ENCODE measurements around the gene RAD50.

Gene RAD50

GRCh38 chr5:132629230-132629944 lies 72.6 kb downstream of the RAD50 start:
- TF ChIP-seq POLR2AphosphoS5 (IDR thresholded peaks at IDR 0.05; ENCODE audit: low read depth, low read length) (no peak), SIN3A (IDR thresholded peaks at IDR 0.05; ENCODE audit: borderline replicate concordance, insufficient read depth, low read length) (no peak), FOXP2 (optimal IDR thresholded peaks at IDR 0.05; ENCODE audit: borderline replicate concordance, extremely low read depth, extremely low read length, insufficient read depth) (no peak), TAF1 (IDR thresholded peaks at IDR 0.05; ENCODE audit: borderline replicate concordance, insufficient read depth, low read length) (no peak)
- TF ChIP-seq, protein P1, sequence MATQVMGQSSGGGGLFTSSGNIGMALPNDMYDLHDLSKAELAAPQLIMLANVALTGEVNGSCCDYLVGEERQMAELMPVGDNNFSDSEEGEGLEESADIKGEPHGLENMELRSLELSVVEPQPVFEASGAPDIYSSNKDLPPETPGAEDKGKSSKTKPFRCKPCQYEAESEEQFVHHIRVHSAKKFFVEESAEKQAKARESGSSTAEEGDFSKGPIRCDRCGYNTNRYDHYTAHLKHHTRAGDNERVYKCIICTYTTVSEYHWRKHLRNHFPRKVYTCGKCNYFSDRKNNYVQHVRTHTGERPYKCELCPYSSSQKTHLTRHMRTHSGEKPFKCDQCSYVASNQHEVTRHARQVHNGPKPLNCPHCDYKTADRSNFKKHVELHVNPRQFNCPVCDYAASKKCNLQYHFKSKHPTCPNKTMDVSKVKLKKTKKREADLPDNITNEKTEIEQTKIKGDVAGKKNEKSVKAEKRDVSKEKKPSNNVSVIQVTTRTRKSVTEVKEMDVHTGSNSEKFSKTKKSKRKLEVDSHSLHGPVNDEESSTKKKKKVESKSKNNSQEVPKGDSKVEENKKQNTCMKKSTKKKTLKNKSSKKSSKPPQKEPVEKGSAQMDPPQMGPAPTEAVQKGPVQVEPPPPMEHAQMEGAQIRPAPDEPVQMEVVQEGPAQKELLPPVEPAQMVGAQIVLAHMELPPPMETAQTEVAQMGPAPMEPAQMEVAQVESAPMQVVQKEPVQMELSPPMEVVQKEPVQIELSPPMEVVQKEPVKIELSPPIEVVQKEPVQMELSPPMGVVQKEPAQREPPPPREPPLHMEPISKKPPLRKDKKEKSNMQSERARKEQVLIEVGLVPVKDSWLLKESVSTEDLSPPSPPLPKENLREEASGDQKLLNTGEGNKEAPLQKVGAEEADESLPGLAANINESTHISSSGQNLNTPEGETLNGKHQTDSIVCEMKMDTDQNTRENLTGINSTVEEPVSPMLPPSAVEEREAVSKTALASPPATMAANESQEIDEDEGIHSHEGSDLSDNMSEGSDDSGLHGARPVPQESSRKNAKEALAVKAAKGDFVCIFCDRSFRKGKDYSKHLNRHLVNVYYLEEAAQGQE (IDR thresholded peaks at IDR 0.05; ENCODE audit: insufficient read depth in 1 of 2, low read depth in 2 of 2, low read length in 2 of 2), result no peak

- TF ChIP-seq, protein P1 (IDR thresholded peaks at IDR 0.05; ENCODE audit: insufficient read depth in 1 of 2, low read depth in 2 of 2, low read length in 2 of 2), result no peak
- no peak for TF ChIP-seq FOXP2 (optimal IDR thresholded peaks at IDR 0.05; ENCODE audit: borderline replicate concordance, extremely low read depth, extremely low read length, insufficient read depth)
- no peak for TF ChIP-seq SIN3A (IDR thresholded peaks at IDR 0.05; ENCODE audit: borderline replicate concordance, insufficient read depth, low read length)
- TF ChIP-seq POLR2AphosphoS5 (IDR thresholded peaks at IDR 0.05; ENCODE audit: low read depth, low read length), result no peak
- TF ChIP-seq TAF1 (IDR thresholded peaks at IDR 0.05; ENCODE audit: borderline replicate concordance, insufficient read depth, low read length), result no peak
Observed at GRCh38 chr5:132635873-132636272, 79.1 kb downstream of the RAD50 start.

- no peak for TF ChIP-seq FOXP2 (optimal IDR thresholded peaks at IDR 0.05; ENCODE audit: borderline replicate concordance, extremely low read depth, extremely low read length, insufficient read depth)
- no peak for TF ChIP-seq POLR2AphosphoS5 (IDR thresholded peaks at IDR 0.05; ENCODE audit: low read depth, low read length)
- no peak for TF ChIP-seq TAF1 (IDR thresholded peaks at IDR 0.05; ENCODE audit: borderline replicate concordance, insufficient read depth, low read length)
Observed at GRCh38 chr5:132637241-132637640, 80.5 kb downstream of the RAD50 start.

DNA sequence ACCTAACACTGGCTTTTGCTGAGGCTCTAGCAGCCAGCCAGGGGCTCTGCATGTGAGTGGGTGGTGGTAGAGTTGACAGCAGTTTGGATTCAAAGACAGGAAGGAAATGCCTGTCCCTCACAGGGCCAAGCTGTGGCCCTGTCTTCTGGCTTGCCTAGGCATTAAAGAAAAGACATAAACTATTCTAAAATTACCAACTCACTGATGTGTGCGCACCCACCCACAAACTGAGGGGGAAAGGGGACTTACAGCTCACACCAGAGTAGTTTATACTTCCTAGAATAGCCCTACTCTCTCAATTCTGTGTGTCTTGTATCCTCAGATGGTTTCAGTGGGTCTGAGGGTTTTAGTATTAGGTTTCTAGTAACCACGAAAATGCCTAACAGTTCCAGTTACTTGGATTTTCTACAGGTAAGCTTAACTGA lies 82.9 kb downstream of the RAD50 start:
- TF ChIP-seq FOXP2 (optimal IDR thresholded peaks at IDR 0.05; ENCODE audit: borderline replicate concordance, extremely low read depth, extremely low read length, insufficient read depth) (no peak), POLR2AphosphoS5 (IDR thresholded peaks at IDR 0.05; ENCODE audit: low read depth, low read length) (no peak), TAF1 (IDR thresholded peaks at IDR 0.05; ENCODE audit: borderline replicate concordance, insufficient read depth, low read length) (no peak), SIN3A (IDR thresholded peaks at IDR 0.05; ENCODE audit: borderline replicate concordance, insufficient read depth, low read length) (no peak)
- TF ChIP-seq, protein P1 (IDR thresholded peaks at IDR 0.05; ENCODE audit: insufficient read depth in 1 of 2, low read depth in 2 of 2, low read length in 2 of 2), result no peak

DNA sequence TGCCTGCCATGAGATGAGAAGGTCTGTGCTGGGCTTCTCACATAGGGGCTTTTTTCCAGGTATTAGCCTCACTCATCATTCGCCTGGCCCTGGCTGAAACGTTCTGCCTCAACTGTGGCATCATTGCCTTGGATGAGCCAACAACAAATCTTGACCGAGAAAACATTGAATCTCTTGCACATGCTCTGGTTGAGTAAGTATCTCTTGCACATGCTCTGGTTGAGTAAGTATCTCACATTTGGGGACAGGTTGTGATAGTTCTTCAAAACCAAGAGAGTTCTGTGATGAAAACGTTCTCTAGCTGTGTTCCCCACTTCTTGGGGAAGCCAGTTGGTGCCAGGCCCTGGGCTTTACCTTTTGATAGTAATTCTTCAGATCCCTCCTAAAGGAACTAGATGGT lies 83.8 kb downstream of the RAD50 start:
- no peak for TF ChIP-seq SIN3A (IDR thresholded peaks at IDR 0.05; ENCODE audit: borderline replicate concordance, insufficient read depth, low read length)
- no peak for TF ChIP-seq TAF1 (IDR thresholded peaks at IDR 0.05; ENCODE audit: borderline replicate concordance, insufficient read depth, low read length)
- no peak for TF ChIP-seq POLR2AphosphoS5 (IDR thresholded peaks at IDR 0.05; ENCODE audit: low read depth, low read length)
- TF ChIP-seq, protein P1 (IDR thresholded peaks at IDR 0.05; ENCODE audit: insufficient read depth in 1 of 2, low read depth in 2 of 2, low read length in 2 of 2), result no peak
- no peak for TF ChIP-seq FOXP2 (optimal IDR thresholded peaks at IDR 0.05; ENCODE audit: borderline replicate concordance, extremely low read depth, extremely low read length, insufficient read depth)

Data from PFSK-1 (cell line).